ENCODE results near the gene ADH6. TPM values are rescaled to one million over a fixed set of nuclear protein-coding genes. Genes with fewer than 3 reads are reported as not detected.

The ADH6 gene
- total and polyA plus RNA-seq, 2 of the 8 experiments (the other 6 are each of a cell fraction or from before 2014, with no cell fraction given): not detected

GRCh38 chr4:99205153-99205979, 13.7 kb downstream of the ADH6 start:
- H3K4me1 ChIP-seq (replicated peaks in 1 of 4; ENCODE audit: control insufficient read depth in 3 of 4, insufficient read depth in 4 of 4, low read length in 3 of 4): peaks cover 0 to 7% (median 4%) of the 10 kb centered on the region in 4 experiments; a peak in 2 of 7 replicates
- H3K14ac ChIP-seq (ENCODE audit: insufficient read length): no peak overlapping the region
- no peak overlapping the region for H3K27ac ChIP-seq (ENCODE audit: low read depth, low read length)
- no peak overlapping the region for H3K4me2 ChIP-seq (ENCODE audit: insufficient read depth in 1 of 2, low read depth in 2 of 2, low read length in 2 of 2)
- H3K4me3 ChIP-seq (ENCODE audit: extremely low read depth in 1 of 4, insufficient read depth in 2 of 4, low read depth in 3 of 4, low read length in 4 of 4): no peak overlapping the region
- no peak overlapping the region for H3K56ac ChIP-seq (replicated peaks; ENCODE audit: insufficient read length, low read depth, low read length)
- no peak overlapping the region for H3K18ac ChIP-seq (ENCODE audit: extremely low read depth, low read length)
- DNase-seq (ENCODE audit: low read depth in 1 of 2, low spot score in 2 of 2) (no peak), FAIRE-seq (no peak)
- CTCF ChIA-PET (ENCODE audit: partially characterized antibody): interaction anchor here (0.7 to 1.8 kb wide), 4 partner anchors 9 to 199 kb away, joined by 3 to 5 read pairs (median 4); no protein-coding TSS in a partner anchor
- peaks cover 0 to 1% (median 0%) of the 10 kb centered on the region in 4 experiments; a peak in 1 of 7 replicates for H3K27me3 ChIP-seq (replicated peaks in 1 of 4; ENCODE audit: control insufficient read depth in 3 of 4, extremely low read depth in 1 of 4, insufficient read depth in 3 of 4, low read length in 3 of 4)
- H3K4ac ChIP-seq (replicated peaks; ENCODE audit: insufficient read length, low read depth, low read length): no peak overlapping the region
- no peak overlapping the region for H4K8ac ChIP-seq (ENCODE audit: extremely low read depth, insufficient read depth, low read length)
- H3K9me3 ChIP-seq (ENCODE audit: insufficient read depth in 2 of 2, low read depth in 1 of 2, low read length in 1 of 2): no peaks in the 10 kb centered on the region
- H2BK15ac ChIP-seq (ENCODE audit: low read length): no peak overlapping the region
- no peak overlapping the region for H2AFZ ChIP-seq (ENCODE audit: low read length)
- no peaks in the 10 kb centered on the region for H3K79me1 ChIP-seq (ENCODE audit: low read depth, low read length)
- H2BK20ac ChIP-seq (ENCODE audit: low read length): no peak overlapping the region
- WGBS, 2 experiments (ENCODE audit: extremely low coverage in 1 of 2, insufficient coverage in 1 of 2, insufficient read length in 1 of 2, insufficient replicate concordance in 2 of 2, low coverage in 1 of 2, low lambda C conversion rate in 2 of 2, missing lambda C conversion rate in 1 of 2): 88% methylated on average over 5 of the region's 5 CpGs; no CpG with 5 or more reads in 1 of the 2 experiments
- no peak overlapping the region for H3K23ac ChIP-seq (ENCODE audit: insufficient read length)
- H4K91ac ChIP-seq (replicated peaks; ENCODE audit: insufficient read length, low read length): no peak overlapping the region
- no peak overlapping the region for H2BK5ac ChIP-seq (ENCODE audit: low read depth, low read length)
- no peak overlapping the region for H2AK5ac ChIP-seq (ENCODE audit: low read depth, low read length)
- H4K5ac ChIP-seq (ENCODE audit: insufficient read length, low read depth, low read length): no peak overlapping the region
- H4K20me1 ChIP-seq (replicated peaks in 1 of 2; ENCODE audit: control insufficient read depth in 1 of 2, insufficient read depth in 2 of 2, low read length in 2 of 2): no peaks in the 10 kb centered on the region
- no peaks in the 10 kb centered on the region for H3K36me3 ChIP-seq (ENCODE audit: control insufficient read depth in 2 of 4, insufficient read depth in 4 of 4, low read length in 3 of 4)
- no peak overlapping the region for H2BK120ac ChIP-seq (replicated peaks; ENCODE audit: low read depth, low read length)
- H3K9ac ChIP-seq (replicated peaks in 1 of 4; ENCODE audit: extremely low read depth in 1 of 4, low read depth in 3 of 4, low read length in 3 of 4): no peak overlapping the region
- H3K23me2 ChIP-seq (ENCODE audit: low read depth, low read length): no peaks in the 10 kb centered on the region; the same call in 1 of the 2 replicates
- no peak overlapping the region for H2BK12ac ChIP-seq (ENCODE audit: low read depth, low read length)
- POLR2A ChIA-PET (ENCODE audit: partially characterized antibody): interaction anchor here (0.9 kb wide), 1 partner anchor 17 kb away, joined by 3 read pairs; no protein-coding TSS in a partner anchor
- TF ChIP-seq, protein P1, sequence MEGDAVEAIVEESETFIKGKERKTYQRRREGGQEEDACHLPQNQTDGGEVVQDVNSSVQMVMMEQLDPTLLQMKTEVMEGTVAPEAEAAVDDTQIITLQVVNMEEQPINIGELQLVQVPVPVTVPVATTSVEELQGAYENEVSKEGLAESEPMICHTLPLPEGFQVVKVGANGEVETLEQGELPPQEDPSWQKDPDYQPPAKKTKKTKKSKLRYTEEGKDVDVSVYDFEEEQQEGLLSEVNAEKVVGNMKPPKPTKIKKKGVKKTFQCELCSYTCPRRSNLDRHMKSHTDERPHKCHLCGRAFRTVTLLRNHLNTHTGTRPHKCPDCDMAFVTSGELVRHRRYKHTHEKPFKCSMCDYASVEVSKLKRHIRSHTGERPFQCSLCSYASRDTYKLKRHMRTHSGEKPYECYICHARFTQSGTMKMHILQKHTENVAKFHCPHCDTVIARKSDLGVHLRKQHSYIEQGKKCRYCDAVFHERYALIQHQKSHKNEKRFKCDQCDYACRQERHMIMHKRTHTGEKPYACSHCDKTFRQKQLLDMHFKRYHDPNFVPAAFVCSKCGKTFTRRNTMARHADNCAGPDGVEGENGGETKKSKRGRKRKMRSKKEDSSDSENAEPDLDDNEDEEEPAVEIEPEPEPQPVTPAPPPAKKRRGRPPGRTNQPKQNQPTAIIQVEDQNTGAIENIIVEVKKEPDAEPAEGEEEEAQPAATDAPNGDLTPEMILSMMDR (IDR thresholded peaks at IDR 0.05; ENCODE audit: control extremely low read depth in 1 of 3, insufficient read depth in 1 of 3, low read depth in 1 of 3, low read length in 3 of 3): peak in 1 of 3 experiments; percentile 18; a peak in 1 of 4 replicates
- TF ChIP-seq SIRT6 (IDR thresholded peaks at IDR 0.05; ENCODE audit: low read length): no peak
- no peak for TF ChIP-seq SAP30 (IDR thresholded peaks at IDR 0.05; ENCODE audit: insufficient read depth, insufficient replicate concordance, low read length)
- no peaks in the 10 kb centered on the region for H3K79me2 ChIP-seq (ENCODE audit: control insufficient read depth in 1 of 2, insufficient read depth in 2 of 2, low read length in 2 of 2)
